Adipocyte (in vitro differentiated cells): ENCODE measurements around the gene TRPM4.
"Not testable (repeated sequence)": the region's sequence is repeated elsewhere in the genome, so short reads cannot be mapped to it uniquely, and the experiment has no call there.

ENCODE experiments used
- DNase-seq: peaks from one replicate; pipeline ENCODE4 v3.0.0-alpha.2; 2015; ENCODE audit warnings: low read depth
- H3K27me3 ChIP-seq: replicated peaks from 2 replicates; pipeline ENCODE4 v1.7.0; 2013; ENCODE audit warnings: mild to moderate bottlenecking, low read length, moderate library complexity; ENCODE audit not compliant: control insufficient read depth, insufficient read depth
- H3K36me3 ChIP-seq: 2 replicates; pipeline ENCODE4 v1.7.0; 2013; ENCODE audit warnings: low read length, mild to moderate bottlenecking, moderate library complexity; ENCODE audit not compliant: control insufficient read depth, insufficient read depth, severe bottlenecking
- H3K4me1 ChIP-seq: 2 replicates; pipeline ENCODE4 v1.7.0; 2013; ENCODE audit warnings: mild to moderate bottlenecking, low read length, moderate library complexity; ENCODE audit not compliant: control insufficient read depth, insufficient read depth
- H3K4me3 ChIP-seq: 2 replicates; pipeline ENCODE4 v1.7.0; 2013; ENCODE audit warnings: mild to moderate bottlenecking, low read length, moderate library complexity
- H3K9ac ChIP-seq: 2 replicates; pipeline ENCODE4 v1.7.0; 2013; ENCODE audit warnings: mild to moderate bottlenecking, low read length, moderate library complexity
- H3K9me3 ChIP-seq: 2 replicates; pipeline ENCODE4 v1.7.0; 2013; ENCODE audit warnings: mild to moderate bottlenecking, low read length, moderate library complexity; ENCODE audit not compliant: control insufficient read depth

TRPM4 gene

GRCh38 chr19:49145573-49146407 lies 11.8 kb upstream of the TRPM4 start:
- H3K9me3 ChIP-seq: no peaks in the 10 kb centered on the region
- peak overlapping the region; percentile 52 for H3K4me3 ChIP-seq
- H3K36me3 ChIP-seq: no peaks in the 10 kb centered on the region
- H3K9ac ChIP-seq: peak overlapping the region; percentile 17
- H3K4me1 ChIP-seq: peaks cover 22% of the 10 kb centered on the region
- DNase-seq: peak; percentile 82
- H3K27me3 ChIP-seq: no peaks in the 10 kb centered on the region

GRCh38 chr19:49146408-49146770 lies 11.2 kb upstream of the TRPM4 start:
- not testable (repeated sequence) for H3K27me3 ChIP-seq, H3K9me3 ChIP-seq, H3K36me3 ChIP-seq, H3K9ac ChIP-seq
- H3K4me3 ChIP-seq: peak overlapping the region; percentile 52
- H3K4me1 ChIP-seq: peaks cover 26% of the 10 kb centered on the region
- DNase-seq: peak; percentile 22

- peaks cover 27% of the 10 kb centered on the region for H3K4me1 ChIP-seq
- no peak for DNase-seq
- H3K9me3 ChIP-seq: no peaks in the 10 kb centered on the region
- no peak overlapping the region for H3K9ac ChIP-seq
- H3K4me3 ChIP-seq: no peak overlapping the region
- no peaks in the 10 kb centered on the region for H3K27me3 ChIP-seq
- no peaks in the 10 kb centered on the region for H3K36me3 ChIP-seq
Measured at GRCh38 chr19:49148044-49148682, 9.4 kb upstream of the TRPM4 start.

- Histone ChIP-seq H3K4me1 (peaks cover 27% of the 10 kb centered on the region), H3K4me3 (peak overlapping the region; percentile 98)
- DNase-seq: peak; percentile 98
Measured at GRCh38 chr19:49148784-49149651, 8.6 kb upstream of the TRPM4 start.

GRCh38 chr19:49149652-49150105 lies 7.9 kb upstream of the TRPM4 start:
- peak; percentile 91 for DNase-seq
- Histone ChIP-seq H3K27me3 (no peaks in the 10 kb centered on the region), H3K4me1 (peaks cover 27% of the 10 kb centered on the region)

More at GRCh38 chr19:49148784-49149651, 8.6 kb upstream of the TRPM4 start:
- Histone ChIP-seq H3K9me3 (no peaks in the 10 kb centered on the region), H3K27me3 (no peaks in the 10 kb centered on the region), H3K9ac (peak overlapping the region; percentile 92), H3K36me3 (no peaks in the 10 kb centered on the region)

GRCh38 chr19:49150106-49150943 lies 7.3 kb upstream of the TRPM4 start:
- Histone ChIP-seq H3K36me3 (no peaks in the 10 kb centered on the region), H3K4me1 (peaks cover 27% of the 10 kb centered on the region), H3K9me3 (no peaks in the 10 kb centered on the region), H3K27me3 (no peaks in the 10 kb centered on the region), H3K9ac (peak overlapping the region; percentile 92), H3K4me3 (peak overlapping the region; percentile 98)
- peak; percentile 92 for DNase-seq

More at GRCh38 chr19:49149652-49150105, 7.9 kb upstream of the TRPM4 start:
- Histone ChIP-seq H3K9me3 (no peaks in the 10 kb centered on the region), H3K36me3 (no peaks in the 10 kb centered on the region), H3K9ac (peak overlapping the region; percentile 92), H3K4me3 (peak overlapping the region; percentile 98)

GRCh38 chr19:49150944-49151243 lies 6.7 kb upstream of the TRPM4 start:
- Histone ChIP-seq H3K4me1 (peaks cover 22% of the 10 kb centered on the region), H3K4me3 (peak overlapping the region; percentile 98), H3K36me3 (no peaks in the 10 kb centered on the region), H3K27me3 (no peaks in the 10 kb centered on the region), H3K9ac (peak overlapping the region; percentile 92), H3K9me3 (no peaks in the 10 kb centered on the region)
- DNase-seq: no peak

GRCh38 chr19:49151267-49152118 lies 6.1 kb upstream of the TRPM4 start:
- peak overlapping the region; percentile 11 for H3K4me3 ChIP-seq
- no peaks in the 10 kb centered on the region for H3K9me3 ChIP-seq
- H3K4me1 ChIP-seq: peaks cover 17% of the 10 kb centered on the region
- peaks cover 4% of the 10 kb centered on the region for H3K27me3 ChIP-seq
- no peaks in the 10 kb centered on the region for H3K36me3 ChIP-seq
- DNase-seq: peak; percentile 70
- H3K9ac ChIP-seq: peak overlapping the region; percentile 92

- H3K9me3 ChIP-seq: no peaks in the 10 kb centered on the region
- peaks cover 18% of the 10 kb centered on the region for H3K4me1 ChIP-seq
- no peak for DNase-seq
- H3K9ac ChIP-seq: no peak overlapping the region
- no peaks in the 10 kb centered on the region for H3K36me3 ChIP-seq
- H3K4me3 ChIP-seq: no peak overlapping the region
- H3K27me3 ChIP-seq: peaks cover 4% of the 10 kb centered on the region
Measured at GRCh38 chr19:49152119-49152550, 5.5 kb upstream of the TRPM4 start.
